HepG2 (cell line): ENCODE data around the gene HPD. TPM values are rescaled to one million over a fixed set of nuclear protein-coding genes. Genes with fewer than 3 reads are reported as not detected.
A peak's percentile ranks its signal among the peaks of the same experiment; 100 is the strongest.

Experiments used
- ARNT ChIP-seq: fragments of 450-650 bp; IDR thresholded peaks from 2 replicates; pipeline ENCODE4 v1.6.1; 2017
- CERS6 ChIP-seq: sonication (generic); formaldehyde crosslinking; IDR thresholded peaks from 2 replicates; pipeline ENCODE4 v1.5.0; 2020; ENCODE audit warnings: missing genetic modification reagents
- ESRRA ChIP-seq: sonication (generic); formaldehyde crosslinking; IDR thresholded peaks from 2 replicates; pipeline ENCODE4 v1.5.1; 2020; ENCODE audit warnings: mild to moderate bottlenecking, low read depth, missing genetic modification reagents
- JDP2 ChIP-seq: sonication (generic); formaldehyde crosslinking; IDR thresholded peaks from 2 replicates; pipeline ENCODE4 v1.8.1; 2022; ENCODE audit warnings: missing genetic modification reagents, borderline replicate concordance
- LBX2 ChIP-seq: sonication (generic); formaldehyde crosslinking; IDR thresholded peaks from 2 replicates; pipeline ENCODE4 v1.5.0; 2020; ENCODE audit warnings: missing genetic modification reagents, mild to moderate bottlenecking, borderline replicate concordance
- NPAS2 ChIP-seq: sonication (generic); formaldehyde crosslinking; IDR thresholded peaks from 2 replicates; pipeline ENCODE4 v1.8.0; 2022; ENCODE audit warnings: mild to moderate bottlenecking, missing genetic modification reagents, borderline replicate concordance
- RBAK ChIP-seq: sonication (generic); formaldehyde crosslinking; IDR thresholded peaks from 2 replicates; pipeline ENCODE4 v1.5.1; 2020; ENCODE audit warnings: mild to moderate bottlenecking, missing genetic modification reagents
- RFXANK ChIP-seq: IDR thresholded peaks from 2 replicates; pipeline ENCODE4 v1.6.1; 2016
- SPEN ChIP-seq: sonication (generic); formaldehyde crosslinking; IDR thresholded peaks from 2 replicates; pipeline ENCODE4 v1.5.1; 2020; ENCODE audit warnings: low read depth, mild to moderate bottlenecking, missing genetic modification reagents
- TEF ChIP-seq: sonication (generic); formaldehyde crosslinking; IDR thresholded peaks from 2 replicates; pipeline ENCODE4 v1.5.0; 2020; ENCODE audit warnings: missing genetic modification reagents
- TFDP1 ChIP-seq: IDR thresholded peaks from 2 replicates; pipeline ENCODE4 v1.6.1; 2016; ENCODE audit warnings: missing compliant biosample characterization, missing genetic modification reagents, borderline replicate concordance
- ZKSCAN8 ChIP-seq: IDR thresholded peaks from 2 replicates; pipeline ENCODE4 v1.6.1; 2016; ENCODE audit warnings: borderline replicate concordance, missing genetic modification reagents, missing compliant biosample characterization
- ZNF142 ChIP-seq: sonication (generic); formaldehyde crosslinking; IDR thresholded peaks from 2 replicates; pipeline ENCODE4 v1.4.0; 2020; ENCODE audit warnings: missing genetic modification reagents
- ZNF264 ChIP-seq: sonication (generic); formaldehyde crosslinking; IDR thresholded peaks from 2 replicates; pipeline ENCODE4 v1.4.0; 2020; ENCODE audit warnings: missing genetic modification reagents
- polyA plus RNA-seq, 8 experiments: library from polyadenylated mRNA; depleted of rRNA in 3 of 8; stranded (reverse) in 7 of 8; unstranded in 1 of 8; fragments of >200 nt; fragmentation: Illumina TruSeq in 4 of 8; extraction: Trizol in 4 of 8; gene quantifications; 2 replicates each; pipeline versions ENCODE4 v1.2.1 to v1.2.3, GENCODE V29; 2011 to 2016; ENCODE audit warnings: low read depth in 4 of 8, missing spikeins in 1 of 8, mixed read lengths in 1 of 8; ENCODE audit not compliant: insufficient read depth in 1 of 8
- total RNA-seq, 5 experiments: library from RNA; depleted of rRNA; stranded (reverse); fragments of >200 nt; fragmentation: Illumina TruSeq; extraction: Trizol; gene quantifications; 2 replicates each; pipeline ENCODE4 v1.2.3, GENCODE V29; 2016; ENCODE audit warnings: low read depth in 1 of 5
- TF ChIP-seq, protein P1 (sequence below): sonication (generic); formaldehyde crosslinking; IDR thresholded peaks from 2 replicates; pipeline ENCODE4 v1.9.0; 2021; ENCODE audit warnings: missing genetic modification reagents, mild to moderate bottlenecking, borderline replicate concordance
- TF ChIP-seq, protein P2 (sequence below): sonication (generic); formaldehyde crosslinking; IDR thresholded peaks from 2 replicates; pipeline ENCODE4 v1.8.1; 2022; ENCODE audit warnings: mild to moderate bottlenecking, missing genetic modification reagents

HPD gene
- total and polyA plus RNA-seq, 2 of the 13 experiments (the other 11 are each of a cell fraction or from before 2014, with no cell fraction given) = 120 to 195 TPM

DNA sequence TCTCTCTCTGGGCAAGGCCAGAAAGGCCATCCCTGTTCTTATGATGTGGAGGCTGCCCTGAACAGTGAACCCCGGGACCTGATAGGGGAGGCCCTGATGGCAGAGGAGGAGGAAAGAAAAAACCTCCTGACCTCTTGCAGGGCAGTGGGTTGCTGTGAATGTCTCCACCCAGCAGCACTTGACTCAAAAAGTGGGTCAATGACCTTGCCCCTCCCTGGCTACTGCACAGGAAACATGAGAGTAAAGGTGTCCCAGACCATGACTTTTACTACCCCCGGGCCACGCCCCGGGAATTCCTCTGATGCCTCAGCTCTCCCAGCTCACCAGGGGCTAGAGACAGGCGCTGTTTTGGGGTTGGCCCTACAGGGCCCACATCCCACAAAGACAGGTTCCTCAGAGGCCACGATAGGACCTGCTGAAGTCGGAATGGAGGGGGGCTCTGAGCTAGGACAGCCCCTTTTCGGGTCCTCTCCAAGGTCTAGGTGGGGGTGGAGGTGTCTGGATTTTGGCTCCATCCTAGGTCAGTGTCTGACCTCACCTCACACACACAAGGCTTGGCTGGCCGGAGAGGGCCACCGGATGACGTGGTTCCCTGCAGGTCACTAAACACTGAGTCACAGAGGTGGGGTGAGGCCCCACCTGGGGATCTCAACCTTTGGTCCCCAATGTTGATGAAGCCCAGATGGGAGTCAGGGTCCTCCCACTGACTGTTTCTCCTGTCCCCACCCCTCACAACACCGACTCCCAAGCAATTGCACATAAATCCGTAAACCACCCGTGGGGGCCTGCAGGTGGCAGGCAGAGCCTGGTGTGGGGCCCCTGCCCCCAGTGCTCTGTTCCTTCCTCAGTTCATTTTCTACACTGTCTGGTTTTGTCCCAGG lies 66.7 kb downstream of the HPD start (continued):
- TF ChIP-seq TFDP1 (CRISPR knock-in tag) (no peak), CERS6 (CRISPR knock-in tag) (no peak), NPAS2 (CRISPR knock-in tag) (no peak), ARNT (no peak), ZNF264 (CRISPR knock-in tag) (no peak), ZKSCAN8 (CRISPR knock-in tag) (no peak), TEF (no peak), ESRRA (CRISPR knock-in tag) (0 out of 2 replicates have a peak, but pooled peaks have one; percentile 15), LBX2 (no peak), RFXANK (CRISPR knock-in tag) (no peak), SPEN (CRISPR knock-in tag) (peak; percentile 46; the same call in 1 of the 2 replicates), ZNF142 (CRISPR knock-in tag) (no peak), JDP2 (CRISPR knock-in tag) (no peak), RBAK (CRISPR knock-in tag) (no peak)
- TF ChIP-seq, protein P1, sequence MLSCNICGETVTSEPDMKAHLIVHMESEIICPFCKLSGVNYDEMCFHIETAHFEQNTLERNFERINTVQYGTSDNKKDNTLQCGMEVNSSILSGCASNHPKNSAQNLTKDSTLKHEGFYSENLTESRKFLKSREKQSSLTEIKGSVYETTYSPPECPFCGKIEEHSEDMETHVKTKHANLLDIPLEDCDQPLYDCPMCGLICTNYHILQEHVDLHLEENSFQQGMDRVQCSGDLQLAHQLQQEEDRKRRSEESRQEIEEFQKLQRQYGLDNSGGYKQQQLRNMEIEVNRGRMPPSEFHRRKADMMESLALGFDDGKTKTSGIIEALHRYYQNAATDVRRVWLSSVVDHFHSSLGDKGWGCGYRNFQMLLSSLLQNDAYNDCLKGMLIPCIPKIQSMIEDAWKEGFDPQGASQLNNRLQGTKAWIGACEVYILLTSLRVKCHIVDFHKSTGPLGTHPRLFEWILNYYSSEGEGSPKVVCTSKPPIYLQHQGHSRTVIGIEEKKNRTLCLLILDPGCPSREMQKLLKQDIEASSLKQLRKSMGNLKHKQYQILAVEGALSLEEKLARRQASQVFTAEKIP (CRISPR knock-in tag) = no peak
- TF ChIP-seq, protein P2, sequence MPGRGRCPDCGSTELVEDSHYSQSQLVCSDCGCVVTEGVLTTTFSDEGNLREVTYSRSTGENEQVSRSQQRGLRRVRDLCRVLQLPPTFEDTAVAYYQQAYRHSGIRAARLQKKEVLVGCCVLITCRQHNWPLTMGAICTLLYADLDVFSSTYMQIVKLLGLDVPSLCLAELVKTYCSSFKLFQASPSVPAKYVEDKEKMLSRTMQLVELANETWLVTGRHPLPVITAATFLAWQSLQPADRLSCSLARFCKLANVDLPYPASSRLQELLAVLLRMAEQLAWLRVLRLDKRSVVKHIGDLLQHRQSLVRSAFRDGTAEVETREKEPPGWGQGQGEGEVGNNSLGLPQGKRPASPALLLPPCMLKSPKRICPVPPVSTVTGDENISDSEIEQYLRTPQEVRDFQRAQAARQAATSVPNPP (CRISPR knock-in tag) = no peak
